Left colon (tissue), 2 donors: ENCODE results near the gene CCL25. TPM values are rescaled to one million over a fixed set of nuclear protein-coding genes. Genes with fewer than 3 reads are reported as not detected.

Experiments
- ATAC-seq: fragments of 200-7000 bp; cut with Tn5 transposase; one replicate; pipeline ENCODE4 v1.9.1; 2020; ENCODE audit warnings: mild to moderate bottlenecking, moderate library complexity
- DNase-seq, 2 donors: peaks; one replicate each; pipeline ENCODE4 v3.0.0-alpha.2; 2020
- intact Hi-C, 2 donors: fragments of 100-400 bp; cut with DNase I in 1 of 2; cut with micrococcal nuclease in 1 of 2; formaldehyde crosslinking; loops; one replicate each; pipeline versions ENCODE4 v1.11.2 to v1.14.0; 2022; cut with DNase I, micrococcal nuclease
- total RNA-seq, 2 donors: library from RNA; stranded (reverse); fragmentation: NEBNext Ultra II Directional; extraction: Animal tissue kit (Norgen Biotek cat#: 25700); gene quantifications; one replicate each; pipeline ENCODE4 v1.2.1, GENCODE V29; 2021
- donor health status: DM: no; HTN: no; CAD: no.
- donor health status: DM: yes; HTN: yes; CAD: no.

CCL25 gene
- total RNA-seq, 2 donors from 2014 or later, result not detected

GRCh38 chr19:8105471-8105870 lies 52.9 kb downstream of the CCL25 start:
- ATAC-seq (no peak), DNase-seq (no peak)
- intact Hi-C loops, result no loop called here

GRCh38 chr19:8107301-8107903 lies 54.8 kb downstream of the CCL25 start:
- no peak for DNase-seq
- no peak for ATAC-seq
- intact Hi-C loops, result no loop called here

- ATAC-seq, result no peak
- no peak for DNase-seq
- intact Hi-C loops, result no loop called here
These were observed 56.2 kb downstream of the CCL25 start for GRCh38 chr19:8108560-8109445.

- intact Hi-C loops, result no loop called here
- ATAC-seq (no peak), DNase-seq (no peak)
These were observed 56.9 kb downstream of the CCL25 start for GRCh38 chr19:8109455-8109854.

GRCh38 chr19:8109890-8110662 lies 57.5 kb downstream of the CCL25 start:
- ATAC-seq (no peak), DNase-seq (no peak)
- intact Hi-C loops, result no loop called here

- intact Hi-C loops, result no loop called here
- ATAC-seq, result no peak
- no peak for DNase-seq
These were observed 58.4 kb downstream of the CCL25 start for GRCh38 chr19:8110931-8111330.

- intact Hi-C loops, result no loop called here
These were observed 58.8 kb downstream of the CCL25 start for GRCh38 chr19:8111376-8111775.

More at GRCh38 chr19:8111376-8111775, 58.8 kb downstream of the CCL25 start:
- DNase-seq (no peak), ATAC-seq (no peak)

Other genes starting within 250 kb of the CCL25 start
- gene EVI5L, start 222.5 kb upstream of the CCL25 start, total RNA-seq, result 10 to 100 TPM; 10.5 to 13.1 TPM
- under 1 TPM; 0.22 to 0.46 TPM for gene PRR36, start 178.4 kb upstream of the CCL25 start, total RNA-seq
- gene LRRC8E, start 164.2 kb upstream of the CCL25 start, total RNA-seq, result 1 to 10 TPM; 2.7 to 3.1 TPM
- 10 to 100 TPM; 27.0 to 29.2 TPM for gene MAP2K7, start 148.9 kb upstream of the CCL25 start, total RNA-seq
- under 1 TPM in 1 of 2 donors, not detected in 1; 0.53 TPM for gene TGFBR3L, start 137.9 kb upstream of the CCL25 start, total RNA-seq
- gene SNAPC2, start 132.4 kb upstream of the CCL25 start, total RNA-seq, result 10 to 100 TPM; 10.6 to 17.7 TPM
- gene CTXN1, start 126.6 kb upstream of the CCL25 start, total RNA-seq, result 1 to 10 TPM in 1 of 2 donors, under 1 TPM in 1; 0.61 to 5.1 TPM
- 10 to 100 TPM; 54.1 to 69.1 TPM for gene TIMM44, start 109.1 kb upstream of the CCL25 start, total RNA-seq
- gene ELAVL1, start 47.1 kb upstream of the CCL25 start, total RNA-seq, result 10 to 100 TPM; 49.2 to 61.4 TPM
- gene FBN3, start 96.8 kb downstream of the CCL25 start, total RNA-seq, result not detected
- gene CERS4, start 156.6 kb downstream of the CCL25 start, total RNA-seq, result 1 to 10 TPM; 3.8 to 7.3 TPM